MM.1S (cell line): ENCODE data around the gene KIAA0513.

Source experiments
- CTCF ChIP-seq: fragments of 300-600 bp; sonication (generic); IDR thresholded peaks from 2 replicates; pipeline ENCODE4 v1.5.1; 2016; ENCODE audit warnings: antibody characterized with exemption, low read length, mixed read lengths
- EZH2 ChIP-seq: fragments of 300-600 bp; sonication (generic); optimal IDR thresholded peaks from 2 replicates; pipeline ENCODE3; 2017; ENCODE audit warnings: low read depth, mild to moderate bottlenecking, antibody characterized with exemption, low read length, mixed read lengths

GRCh38 chr16:85134789-85135142 is 107.2 kb downstream of the KIAA0513 start:
- TF ChIP-seq EZH2: no peak
- TF ChIP-seq CTCF: no peak
